Lower lobe of right lung (tissue), 2 donors: ENCODE results near the gene IBA57. TPM values are rescaled to one million over a fixed set of nuclear protein-coding genes. Genes with fewer than 3 reads are reported as not detected.
"Not testable (repeated sequence)": the region's sequence is repeated elsewhere in the genome, so short reads cannot be mapped to it uniquely, and the experiment has no call there.

Experiments
- ATAC-seq, 2 donors: fragments of 200-7000 bp; cut with Tn5 transposase; one replicate each; pipeline ENCODE4 v1.9.1; 2020 to 2022; ENCODE audit warnings: mild to moderate bottlenecking in 2 of 2, moderate library complexity in 2 of 2
- DNase-seq: peaks from one replicate; pipeline ENCODE4 v3.0.0-alpha.2; 2020
- H3K27ac ChIP-seq: fragments of 200-600 bp; one replicate; pipeline ENCODE4 v1.8.0; 2022
- H3K27me3 ChIP-seq: fragments of 200-600 bp; one replicate; pipeline ENCODE4 v1.8.0; 2022; ENCODE audit warnings: low read depth
- H3K36me3 ChIP-seq: fragments of 200-600 bp; one replicate; pipeline ENCODE4 v1.8.0; 2022; ENCODE audit warnings: mild to moderate bottlenecking
- H3K4me1 ChIP-seq: fragments of 200-600 bp; one replicate; pipeline ENCODE4 v1.8.0; 2022
- H3K4me3 ChIP-seq: fragments of 200-600 bp; one replicate; pipeline ENCODE4 v1.8.0; 2022; ENCODE audit warnings: mild to moderate bottlenecking
- H3K9me3 ChIP-seq: fragments of 200-600 bp; one replicate; pipeline ENCODE4 v1.8.0; 2022
- CTCF ChIP-seq: fragments of 200-600 bp; IDR thresholded peaks from one replicate; pipeline ENCODE4 v1.8.0; 2022; ENCODE audit warnings: antibody characterized with exemption, mild to moderate bottlenecking
- intact Hi-C: fragments of 100-400 bp; cut with DNase I; formaldehyde crosslinking; loops from one replicate; pipeline ENCODE4 v1.11.0; 2022
- total RNA-seq: library from RNA; stranded (reverse); fragmentation: NEBNext Ultra II Directional; extraction: Animal tissue kit (Norgen Biotek cat#: 25700); gene quantifications from one replicate; pipeline ENCODE4 v1.2.1, GENCODE V29; 2021
- donor health status: DM: no; HTN: yes; CAD: no; lungs with severe emphysema.

IBA57 gene
- total RNA-seq, 1 donor from 2014 or later, result 10.7 TPM

GRCh38 chr1:228217551-228218344 is 52.1 kb downstream of the IBA57 start:
- intact Hi-C loops, result no loop called here
- Histone ChIP-seq H3K36me3 (peaks cover 11% of the 10 kb centered on the region), H3K27ac (no peak overlapping the region), H3K9me3 (no peaks in the 10 kb centered on the region), H3K4me3 (no peak overlapping the region), H3K27me3 (no peaks in the 10 kb centered on the region), H3K4me1 (peaks cover 4% of the 10 kb centered on the region)
- ATAC-seq, result no peak
- no peak for TF ChIP-seq CTCF
- no peak for DNase-seq

- no peaks in the 10 kb centered on the region for H3K27me3 ChIP-seq
- ATAC-seq (no peak), DNase-seq (no peak)
- H3K36me3 ChIP-seq, result peaks cover 16% of the 10 kb centered on the region
- peaks cover 4% of the 10 kb centered on the region for H3K4me1 ChIP-seq
- TF ChIP-seq CTCF, result no peak
- H3K4me3 ChIP-seq, result no peak overlapping the region
- no peaks in the 10 kb centered on the region for H3K9me3 ChIP-seq
- intact Hi-C loops, result no loop called here
- no peak overlapping the region for H3K27ac ChIP-seq
These were observed 53.1 kb downstream of the IBA57 start for GRCh38 chr1:228218513-228219244.

DNA sequence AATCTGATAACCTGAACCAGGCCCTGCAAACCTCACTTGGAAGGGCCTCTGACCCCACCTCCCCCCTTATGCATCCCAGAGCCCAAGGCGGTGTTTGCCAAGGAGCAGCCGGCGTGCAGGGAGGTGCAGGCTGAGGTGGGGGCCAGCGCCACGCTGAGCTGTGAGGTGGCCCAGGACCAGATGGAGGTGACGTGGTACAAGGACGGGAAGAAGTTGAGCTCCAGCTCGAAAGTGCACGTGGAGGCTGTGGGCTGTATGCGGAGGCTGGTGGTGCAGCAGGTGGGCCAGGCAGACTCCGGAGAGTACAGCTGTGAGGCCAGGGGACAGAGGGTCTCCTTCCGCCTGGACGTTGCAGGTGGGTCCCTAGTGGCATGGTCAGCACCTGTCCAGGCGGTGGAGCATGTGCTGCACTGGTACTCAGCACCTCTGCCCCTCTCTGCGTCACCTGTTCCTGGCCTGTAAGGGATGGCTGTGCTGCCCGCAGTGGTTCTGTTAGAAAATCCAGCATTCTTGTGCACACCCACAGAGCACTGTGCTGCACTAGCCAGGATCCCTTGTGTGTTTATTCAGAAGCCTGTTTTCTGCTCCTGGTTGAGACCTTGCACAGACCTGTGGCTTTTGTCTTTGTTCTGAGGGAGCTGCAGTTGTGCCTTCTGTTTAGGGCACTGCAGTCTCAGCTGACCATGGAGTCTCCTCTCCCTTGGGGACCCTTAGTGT is 53.8 kb downstream of the IBA57 start:
- intact Hi-C loops, result no loop called here
- no peaks in the 10 kb centered on the region for H3K27me3 ChIP-seq
- no peak overlapping the region for H3K4me3 ChIP-seq
- ATAC-seq (no peak), DNase-seq (no peak)
- no peak overlapping the region for H3K27ac ChIP-seq
- peaks cover 5% of the 10 kb centered on the region for H3K9me3 ChIP-seq
- TF ChIP-seq CTCF, result no peak
- H3K4me1 ChIP-seq, result no peaks in the 10 kb centered on the region
- peaks cover 18% of the 10 kb centered on the region for H3K36me3 ChIP-seq

- Histone ChIP-seq H3K4me1 (no peaks in the 10 kb centered on the region), H3K9me3 (peaks cover 12% of the 10 kb centered on the region), H3K4me3 (no peak overlapping the region), H3K27me3 (no peaks in the 10 kb centered on the region), H3K36me3 (peaks cover 26% of the 10 kb centered on the region), H3K27ac (no peak overlapping the region)
- ATAC-seq (no peak), DNase-seq (no peak)
- no peak for TF ChIP-seq CTCF
- intact Hi-C loops, result no loop called here
These were observed 54.6 kb downstream of the IBA57 start for GRCh38 chr1:228219962-228220780.

- DNase-seq, H3K4me3 ChIP-seq, H3K27me3 ChIP-seq, H3K27ac ChIP-seq, H3K4me1 ChIP-seq, ATAC-seq, intact Hi-C loops: not testable (repeated sequence)
- peaks cover 28% of the 10 kb centered on the region for H3K36me3 ChIP-seq
- peaks cover 16% of the 10 kb centered on the region for H3K9me3 ChIP-seq
These were observed 55.5 kb downstream of the IBA57 start for GRCh38 chr1:228221097-228221496.
